GM13977 (cell line): ENCODE data around the gene HPGD.

Experiments used
- DNase-seq: peaks from one replicate; pipeline ENCODE4 v3.0.0; 2012; ENCODE audit warnings: low spot score
- CTCF ChIP-seq: IDR thresholded peaks from 2 replicates; pipeline ENCODE4 v1.5.1; 2012; ENCODE audit warnings: mild to moderate bottlenecking, control low read depth; ENCODE audit not compliant: insufficient read depth; ENCODE audit errors: extremely low read depth, missing control alignments
- in situ Hi-C: fragments of 300-500 bp; cut with MboI; formaldehyde crosslinking; loops from one replicate; pipeline ENCODE4 v1.12.0; 2022; ENCODE audit warnings: low sequenced_read_pairs, low pct_unique_long_range_greater_than_20kb, mixed read lengths, inconsistent platforms; ENCODE audit not compliant: unreplicated experiment

The HPGD gene

GRCh38 chr4:174505892-174506291, 16.4 kb downstream of the HPGD start:
- in situ Hi-C loops: no loop called here
- no peak for DNase-seq
- no peak for TF ChIP-seq CTCF

GRCh38 chr4:174505007-174505406, 17.3 kb downstream of the HPGD start:
- in situ Hi-C loops: no loop called here
- DNase-seq: no peak
- no peak for TF ChIP-seq CTCF

- no peak for DNase-seq
- TF ChIP-seq CTCF: no peak
- in situ Hi-C loops: no loop called here
Observed at GRCh38 chr4:174503079-174503715, 19.1 kb downstream of the HPGD start.

GRCh38 chr4:174496631-174497432, 25.5 kb downstream of the HPGD start:
- TF ChIP-seq CTCF: no peak
- DNase-seq: no peak
- in situ Hi-C loops: no loop called here

GRCh38 chr4:174495626-174496025, 26.7 kb downstream of the HPGD start:
- in situ Hi-C loops: no loop called here
- TF ChIP-seq CTCF: no peak

GRCh38 chr4:174494726-174495125, 27.6 kb downstream of the HPGD start:
- in situ Hi-C loops: no loop called here
- DNase-seq: no peak
- no peak for TF ChIP-seq CTCF

More at GRCh38 chr4:174495626-174496025, 26.7 kb downstream of the HPGD start:
- no peak for DNase-seq
